HG03469 (cell line): Measurements from ENCODE around the gene SHE.

ENCODE experiments used
- ATAC-seq: cut with Tn5 transposase; IDR thresholded peaks from one replicate; pipeline ENCODE4 v1.9.1; 2021; ENCODE audit warnings: mild to moderate bottlenecking, moderate library complexity, moderate number of reproducible peaks; ENCODE audit not compliant: unreplicated experiment

The SHE gene

GRCh38 chr1:154453161-154453560 lies 49.1 kb downstream of the SHE start:
- ATAC-seq = no peak

GRCh38 chr1:154448331-154448811 lies 53.8 kb downstream of the SHE start:
- no peak for ATAC-seq

GRCh38 chr1:154446789-154447188 lies 55.4 kb downstream of the SHE start:
- no peak for ATAC-seq

GRCh38 chr1:154446292-154446691 lies 55.9 kb downstream of the SHE start:
- no peak for ATAC-seq

GRCh38 chr1:154445040-154445472 lies 57.2 kb downstream of the SHE start:
- no peak for ATAC-seq

GRCh38 chr1:154443274-154444013 lies 58.8 kb downstream of the SHE start:
- no peak for ATAC-seq

- no peak for ATAC-seq
Measured at GRCh38 chr1:154442006-154442740, 60.0 kb downstream of the SHE start.

GRCh38 chr1:154441241-154441888 lies 60.8 kb downstream of the SHE start:
- ATAC-seq = no peak

- no peak for ATAC-seq
Measured at GRCh38 chr1:154440036-154440804, 62.0 kb downstream of the SHE start.

GRCh38 chr1:154436433-154436832 lies 65.8 kb downstream of the SHE start:
- no peak for ATAC-seq

- no peak for ATAC-seq
Measured at GRCh38 chr1:154435599-154436200, 66.5 kb downstream of the SHE start.

- no peak for ATAC-seq
Measured at GRCh38 chr1:154434346-154435085, 67.7 kb downstream of the SHE start.

GRCh38 chr1:154433161-154433764 lies 68.9 kb downstream of the SHE start:
- ATAC-seq = no peak

GRCh38 chr1:154431586-154432373 lies 70.4 kb downstream of the SHE start:
- no peak for ATAC-seq

GRCh38 chr1:154430903-154431302 lies 71.3 kb downstream of the SHE start:
- ATAC-seq = no peak

GRCh38 chr1:154429841-154430611 lies 72.2 kb downstream of the SHE start:
- ATAC-seq = no peak
